Osteocyte (in vitro differentiated cells): ENCODE data around the gene CASTOR1. TPM values are rescaled to one million over a fixed set of nuclear protein-coding genes. Genes with fewer than 3 reads are reported as not detected.
A peak's percentile ranks its signal among the peaks of the same experiment; 100 is the strongest.

ENCODE experiments used
- DNase-seq: peaks from one replicate; pipeline ENCODE4 v3.0.0; 2021; ENCODE audit warnings: mixed read lengths; ENCODE audit not compliant: unreplicated experiment; ENCODE audit errors: extremely low spot score
- H3K27ac Mint-ChIP-seq: one replicate; pipeline ENCODE4 v1.8.0; 2021; ENCODE audit warnings: mild to moderate bottlenecking, mixed read lengths; ENCODE audit not compliant: unreplicated experiment
- H3K27me3 Mint-ChIP-seq: one replicate; pipeline ENCODE4 v1.8.0; 2021; ENCODE audit warnings: mixed read lengths; ENCODE audit not compliant: unreplicated experiment
- H3K36me3 Mint-ChIP-seq: one replicate; pipeline ENCODE4 v1.8.0; 2021; ENCODE audit warnings: mixed read lengths; ENCODE audit not compliant: unreplicated experiment
- H3K4me1 Mint-ChIP-seq: one replicate; pipeline ENCODE4 v1.8.0; 2021; ENCODE audit warnings: mixed read lengths; ENCODE audit not compliant: unreplicated experiment
- H3K4me3 Mint-ChIP-seq: one replicate; pipeline ENCODE4 v1.8.0; 2021; ENCODE audit warnings: mild to moderate bottlenecking, moderate library complexity, mixed read lengths; ENCODE audit not compliant: unreplicated experiment
- H3K9me3 Mint-ChIP-seq: one replicate; pipeline ENCODE4 v1.8.0; 2021; ENCODE audit warnings: mixed read lengths; ENCODE audit not compliant: unreplicated experiment
- CTCF ChIP-seq: fragments of 200-600 bp; sonication (generic); IDR thresholded peaks from 2 replicates; pipeline ENCODE4 v1.5.0; 2021; ENCODE audit warnings: antibody characterized with exemption, mild to moderate bottlenecking, moderate library complexity
- total RNA-seq: library from RNA; stranded (reverse); gene quantifications from 2 replicates; pipeline ENCODE4 v1.2.1, GENCODE V29; 2021

The CASTOR1 gene
- total RNA-seq, 1 donor from 2014 or later, result 12.2 TPM

DNA sequence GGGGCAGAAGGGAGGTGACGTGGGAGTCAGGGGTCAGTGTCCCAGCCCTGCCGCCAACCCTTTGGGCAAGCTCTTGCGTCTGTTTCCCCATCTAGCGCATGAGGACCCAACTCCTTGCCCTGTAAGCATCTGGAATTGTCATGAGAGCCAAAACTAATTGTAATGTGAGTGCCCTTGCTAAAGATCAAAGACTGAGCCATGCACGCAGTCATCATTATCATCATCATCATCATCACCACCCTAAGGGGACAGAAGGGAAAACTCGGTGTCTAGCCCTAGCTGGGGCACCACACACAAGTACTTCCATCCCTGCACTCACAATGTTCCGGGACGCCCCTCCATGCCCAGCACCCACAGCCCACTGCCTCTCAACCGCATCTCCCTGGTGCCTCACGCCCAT lies 45.2 kb downstream of the CASTOR1 start:
- Mint-ChIP-seq H3K36me3 (peaks cover 5% of the 10 kb centered on the region), H3K4me1 (peaks cover 74% of the 10 kb centered on the region), H3K4me3 (peak overlapping the region; percentile 8), H3K27me3 (no peaks in the 10 kb centered on the region), H3K9me3 (no peaks in the 10 kb centered on the region), H3K27ac (peak overlapping the region; percentile 20)
- no peak for DNase-seq
- no peak for TF ChIP-seq CTCF

DNA sequence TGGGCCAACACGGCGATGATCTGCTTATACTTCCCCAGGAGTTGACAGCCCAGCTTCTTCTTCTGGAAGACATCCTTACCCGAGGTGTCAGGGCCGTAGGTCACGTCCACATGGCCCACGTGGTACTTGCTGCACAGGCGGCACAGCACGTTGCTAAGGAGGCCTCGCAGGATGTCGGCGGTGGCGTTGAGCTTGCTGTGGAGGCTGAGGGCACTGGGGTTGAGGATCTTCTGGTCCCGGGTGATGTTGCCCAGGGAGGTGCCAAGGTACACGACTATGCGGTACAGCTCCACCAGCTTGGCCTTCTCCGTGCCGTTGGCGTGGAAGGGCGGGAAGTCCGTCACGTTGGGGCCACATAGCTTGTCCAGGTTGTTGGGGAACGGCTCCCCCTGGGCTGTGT lies 45.6 kb downstream of the CASTOR1 start:
- no peaks in the 10 kb centered on the region for H3K9me3 Mint-ChIP-seq
- no peaks in the 10 kb centered on the region for H3K27me3 Mint-ChIP-seq
- H3K4me1 Mint-ChIP-seq, result peaks cover 76% of the 10 kb centered on the region
- H3K4me3 Mint-ChIP-seq, result no peak overlapping the region
- TF ChIP-seq CTCF, result no peak
- DNase-seq, result no peak
- H3K27ac Mint-ChIP-seq, result no peak overlapping the region
- H3K36me3 Mint-ChIP-seq, result peaks cover 5% of the 10 kb centered on the region

DNA sequence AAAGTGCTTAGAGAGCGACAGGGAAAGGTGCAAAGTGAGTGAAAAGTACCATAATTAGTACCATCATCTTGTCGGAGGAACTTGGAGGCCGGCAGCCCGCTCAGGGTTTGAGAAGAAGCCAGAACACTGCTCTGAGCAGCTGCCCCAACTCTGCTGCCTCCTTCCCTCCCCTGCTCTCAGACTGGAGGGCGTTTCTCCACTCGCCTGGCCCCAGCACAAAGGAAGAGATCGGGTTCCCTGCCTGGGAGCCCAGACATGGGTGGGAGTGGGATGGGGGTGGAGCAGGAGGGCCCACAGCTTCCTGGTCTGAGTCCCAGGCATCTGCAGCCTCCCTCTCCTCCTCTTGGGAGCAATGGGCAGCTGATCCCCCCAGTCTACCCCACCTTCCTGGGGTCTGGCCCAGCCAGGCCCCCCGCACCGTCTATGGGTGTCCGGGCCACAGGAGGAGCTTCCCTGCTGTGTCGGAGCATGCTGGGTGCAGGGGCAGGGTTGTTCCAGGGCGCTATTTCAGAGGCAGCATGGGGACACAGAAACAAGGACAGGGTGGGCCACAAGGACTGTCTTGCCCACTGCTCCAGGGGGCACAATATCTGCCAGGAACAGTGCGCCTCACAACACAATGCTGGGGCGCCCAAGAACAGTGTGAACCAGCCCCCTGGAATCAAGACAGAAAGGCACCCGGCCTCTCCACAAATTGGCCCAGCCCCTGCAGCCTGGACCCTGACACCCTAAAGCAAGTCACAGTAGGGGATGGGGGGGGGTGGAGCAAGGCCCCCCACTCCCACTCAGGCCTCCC lies 47.5 kb downstream of the CASTOR1 start:
- Mint-ChIP-seq H3K36me3 (peaks cover 5% of the 10 kb centered on the region), H3K4me3 (no peak overlapping the region), H3K9me3 (no peaks in the 10 kb centered on the region), H3K27ac (peak overlapping the region; percentile 74), H3K4me1 (peaks cover 75% of the 10 kb centered on the region), H3K27me3 (no peaks in the 10 kb centered on the region)
- DNase-seq, result no peak
- no peak for TF ChIP-seq CTCF

DNA sequence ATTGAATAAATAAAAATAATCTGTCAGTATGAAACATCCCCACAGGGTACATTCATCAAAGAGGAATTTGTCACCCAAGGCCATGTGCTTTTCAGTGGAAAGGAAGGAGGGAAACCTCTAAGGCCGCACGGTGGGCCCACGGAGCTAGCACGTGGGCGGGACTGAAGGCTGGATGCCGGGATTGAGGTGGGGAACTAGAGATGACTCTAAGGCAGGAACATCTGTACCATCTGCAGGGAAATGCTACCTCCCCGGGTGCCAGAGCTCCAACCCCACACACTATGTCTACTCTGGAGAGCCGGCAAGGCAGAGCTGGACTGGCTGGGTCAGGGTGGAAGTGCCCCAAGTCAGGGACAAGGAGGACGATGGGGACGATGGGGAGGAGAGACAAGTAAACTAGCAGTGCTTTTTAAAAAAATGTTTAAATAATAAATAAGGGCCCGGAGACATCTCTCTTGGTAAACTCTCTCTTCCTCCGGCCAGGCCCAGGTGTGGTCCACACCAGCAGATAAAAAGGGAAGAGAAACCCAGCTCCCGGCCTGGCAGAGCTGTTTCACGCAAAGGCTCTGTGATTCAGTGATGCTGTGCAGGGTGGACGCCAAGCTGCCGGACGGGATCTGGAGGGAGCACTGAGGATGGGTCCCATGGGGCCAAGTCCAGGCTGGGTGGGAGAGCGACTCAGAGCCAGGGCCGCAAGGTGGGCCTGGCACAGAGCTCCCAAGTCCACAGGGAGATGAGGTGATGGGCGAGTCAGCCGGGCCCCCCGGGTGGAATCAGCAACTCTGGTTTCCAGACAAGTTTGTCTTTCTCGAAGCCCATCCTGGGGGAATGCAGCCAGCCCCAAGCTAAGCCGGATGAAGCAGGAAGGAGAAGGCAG lies 48.5 kb downstream of the CASTOR1 start:
- no peak for TF ChIP-seq CTCF
- Mint-ChIP-seq H3K4me1 (peaks cover 80% of the 10 kb centered on the region), H3K36me3 (peaks cover 5% of the 10 kb centered on the region), H3K9me3 (no peaks in the 10 kb centered on the region), H3K27ac (peak overlapping the region; percentile 74), H3K27me3 (no peaks in the 10 kb centered on the region), H3K4me3 (no peak overlapping the region)
- no peak for DNase-seq
